Smooth muscle cell (in vitro differentiated cells): Measurements from ENCODE around the gene ALG3. TPM values are rescaled to one million over a fixed set of nuclear protein-coding genes. Genes with fewer than 3 reads are reported as not detected.

Experiments
- DNase-seq: peaks from one replicate; lab custom pipeline; 2025; ENCODE audit not compliant: unreplicated experiment; lab: John Stamatoyannopoulos, UW
- H2AFZ ChIP-seq: fragments of 200-600 bp; sonication (generic); 2 replicates; pipeline ENCODE4 v1.6.0; 2016; ENCODE audit warnings: antibody characterized with exemption, low read depth, mild to moderate bottlenecking
- H3F3A ChIP-seq: fragments of 200-600 bp; sonication (generic); 2 replicates; pipeline ENCODE4 v1.6.0; 2017; ENCODE audit warnings: antibody characterized with exemption, low read depth
- H3K27ac ChIP-seq: fragments of 200-600 bp; sonication (generic); 2 replicates; pipeline ENCODE4 v1.5.1; 2016; ENCODE audit warnings: low read depth, mild to moderate bottlenecking
- H3K27me3 ChIP-seq: fragments of 200-600 bp; sonication (generic); 2 replicates; pipeline ENCODE4 v1.6.1; 2016; ENCODE audit warnings: low read depth, mild to moderate bottlenecking
- H3K36me3 ChIP-seq: fragments of 200-600 bp; sonication (generic); 2 replicates; pipeline ENCODE4 v1.5.1; 2016; ENCODE audit warnings: low read depth
- H3K4me1 ChIP-seq: fragments of 200-600 bp; sonication (generic); 2 replicates; pipeline ENCODE4 v1.5.1; 2016; ENCODE audit warnings: low read depth
- H3K4me2 ChIP-seq: fragments of 200-600 bp; sonication (generic); 2 replicates; pipeline ENCODE4 v1.6.0; 2016; ENCODE audit warnings: mild to moderate bottlenecking
- H3K4me3 ChIP-seq: fragments of 200-600 bp; sonication (generic); 2 replicates; pipeline ENCODE4 v1.5.1; 2016; ENCODE audit warnings: mild to moderate bottlenecking
- H3K79me2 ChIP-seq: fragments of 200-600 bp; sonication (generic); 2 replicates; pipeline ENCODE4 v1.6.0; 2016; ENCODE audit warnings: low read depth, mild to moderate bottlenecking
- H3K9ac ChIP-seq: fragments of 200-600 bp; sonication (generic); 2 replicates; pipeline ENCODE4 v1.6.0; 2016; ENCODE audit warnings: low read depth
- H3K9me3 ChIP-seq: fragments of 200-600 bp; sonication (generic); replicated peaks from 2 replicates; pipeline ENCODE4 v1.5.1; 2016; ENCODE audit warnings: low read depth
- H4K20me1 ChIP-seq: fragments of 200-600 bp; sonication (generic); 2 replicates; pipeline ENCODE4 v1.6.0; 2016; ENCODE audit warnings: low read depth
- CTCF ChIP-seq: fragments of 200-600 bp; sonication (generic); IDR thresholded peaks from 2 replicates; pipeline ENCODE4 v1.5.1; 2017; ENCODE audit warnings: borderline replicate concordance, mild to moderate bottlenecking, antibody characterized with exemption; ENCODE audit not compliant: insufficient read depth, poor library complexity, severe bottlenecking
- WGBS: methylation state at CpG from one replicate; pipeline ENCODE4 v1.1.7; 2016; ENCODE audit warnings: low lambda C conversion rate; 5-methylcytosine and 5-hydroxymethylcytosine counted together
- polyA plus RNA-seq: library from polyadenylated mRNA; unstranded; fragments of >200 nt; fragmentation: Nextera tagmentation; extraction: Ambion mirVana; gene quantifications from 2 replicates; pipeline ENCODE4 v1.2.1, GENCODE V29; 2016
- total RNA-seq: library from RNA; depleted of rRNA; stranded (reverse); fragments of >200 nt; gene quantifications from 2 replicates; pipeline ENCODE4 v1.2.3, GENCODE V29; 2014

ALG3 gene
- total and polyA plus RNA-seq, 2 experiments from 2014 or later, result 91.2 to 95.2 TPM

- TF ChIP-seq CTCF, result no peak
- Histone ChIP-seq H3K9me3 (no peaks in the 10 kb centered on the region), H3K9ac (no peak overlapping the region), H3K27me3 (peaks cover 6% of the 10 kb centered on the region), H3K27ac (no peak overlapping the region), H3K4me2 (no peak overlapping the region), H3K4me3 (no peak overlapping the region), H3F3A (no peaks in the 10 kb centered on the region), H4K20me1 (no peaks in the 10 kb centered on the region), H3K4me1 (no peaks in the 10 kb centered on the region), H2AFZ (no peak overlapping the region), H3K79me2 (no peaks in the 10 kb centered on the region), H3K36me3 (no peaks in the 10 kb centered on the region)
- DNase-seq, result no peak
- 91% methylated on average over 19 of the region's 21 CpGs for WGBS
Observed at GRCh38 chr3:184291738-184292445, 43.1 kb upstream of the ALG3 start.

- Histone ChIP-seq H2AFZ (no peak overlapping the region), H3K4me1 (no peaks in the 10 kb centered on the region), H3K9ac (no peak overlapping the region)
Observed at GRCh38 chr3:184291044-184291737, 42.4 kb upstream of the ALG3 start.

GRCh38 chr3:184290331-184290730, 41.6 kb upstream of the ALG3 start:
- Histone ChIP-seq H3K27me3 (peaks cover 11% of the 10 kb centered on the region), H3K36me3 (no peaks in the 10 kb centered on the region), H3K79me2 (no peaks in the 10 kb centered on the region), H3K9me3 (no peaks in the 10 kb centered on the region), H3K4me1 (no peaks in the 10 kb centered on the region), H3K4me3 (no peak overlapping the region), H4K20me1 (no peaks in the 10 kb centered on the region), H3K27ac (no peak overlapping the region), H3K4me2 (no peak overlapping the region), H2AFZ (no peak overlapping the region), H3K9ac (no peak overlapping the region), H3F3A (no peaks in the 10 kb centered on the region)
- TF ChIP-seq CTCF, result no peak
- whole genome bisulfite sequencing, result 89% methylated on average over 10 of the region's 10 CpGs
- no peak for DNase-seq

More at GRCh38 chr3:184291044-184291737, 42.4 kb upstream of the ALG3 start:
- Histone ChIP-seq H3K9me3 (no peaks in the 10 kb centered on the region), H3K4me2 (no peak overlapping the region), H3K36me3 (no peaks in the 10 kb centered on the region), H3F3A (no peaks in the 10 kb centered on the region), H3K27me3 (peaks cover 11% of the 10 kb centered on the region), H3K4me3 (no peak overlapping the region), H4K20me1 (no peaks in the 10 kb centered on the region), H3K79me2 (no peaks in the 10 kb centered on the region), H3K27ac (no peak overlapping the region)
- 90% methylated on average over 22 of the region's 22 CpGs for WGBS
- TF ChIP-seq CTCF, result no peak
- no peak for DNase-seq
